HG02571 (cell line): ENCODE measurements around the gene COG5.

Experiments
- ATAC-seq: cut with Tn5 transposase; IDR thresholded peaks from one replicate; pipeline ENCODE4 v1.9.1; 2021; ENCODE audit warnings: mild to moderate bottlenecking, moderate library complexity; ENCODE audit not compliant: unreplicated experiment

The COG5 gene

GRCh38 chr7:107398161-107398560 lies 165.6 kb downstream of the COG5 start:
- no peak for ATAC-seq

GRCh38 chr7:107396990-107397389 lies 166.7 kb downstream of the COG5 start:
- no peak for ATAC-seq

GRCh38 chr7:107396081-107396480 lies 167.6 kb downstream of the COG5 start:
- ATAC-seq: no peak

- no peak for ATAC-seq
Measured at GRCh38 chr7:107394831-107395230, 168.9 kb downstream of the COG5 start.

GRCh38 chr7:107394276-107394675 lies 169.4 kb downstream of the COG5 start:
- ATAC-seq: no peak

- no peak for ATAC-seq
Measured at GRCh38 chr7:107392830-107393229, 170.9 kb downstream of the COG5 start.

GRCh38 chr7:107390916-107391315 lies 172.8 kb downstream of the COG5 start:
- ATAC-seq: no peak

- ATAC-seq: no peak
Measured at GRCh38 chr7:107388604-107389003, 175.1 kb downstream of the COG5 start.

- ATAC-seq: no peak
Measured at GRCh38 chr7:107387573-107388219, 176.0 kb downstream of the COG5 start.

- ATAC-seq: no peak
Measured at GRCh38 chr7:107387128-107387527, 176.6 kb downstream of the COG5 start.

- ATAC-seq: no peak
Measured at GRCh38 chr7:107386548-107387102, 177.1 kb downstream of the COG5 start.

GRCh38 chr7:107384025-107384424 lies 179.7 kb downstream of the COG5 start:
- no peak for ATAC-seq

GRCh38 chr7:107383203-107383602 lies 180.5 kb downstream of the COG5 start:
- no peak for ATAC-seq

- no peak for ATAC-seq
Measured at GRCh38 chr7:107381453-107381852, 182.3 kb downstream of the COG5 start.

- no peak for ATAC-seq
Measured at GRCh38 chr7:107373354-107373753, 190.4 kb downstream of the COG5 start.

GRCh38 chr7:107372298-107372697 lies 191.4 kb downstream of the COG5 start:
- ATAC-seq: no peak

- no peak for ATAC-seq
Measured at GRCh38 chr7:107370816-107371215, 192.9 kb downstream of the COG5 start.

GRCh38 chr7:107364787-107365186 lies 198.9 kb downstream of the COG5 start:
- no peak for ATAC-seq

- no peak for ATAC-seq
Measured at GRCh38 chr7:107359520-107360316, 204.0 kb downstream of the COG5 start.

- ATAC-seq: no peak
Measured at GRCh38 chr7:107355616-107356015, 208.1 kb downstream of the COG5 start.

- no peak for ATAC-seq
Measured at GRCh38 chr7:107354640-107355039, 209.1 kb downstream of the COG5 start.

- no peak for ATAC-seq
Measured at GRCh38 chr7:107353701-107354100, 210.0 kb downstream of the COG5 start.
